Measurements from ENCODE around the gene FRG2.
"Not testable (repeated sequence)": the region's sequence is repeated elsewhere in the genome, so short reads cannot be mapped to it uniquely, and the experiment has no call there.

Gene FRG2

GRCh38 chr4:190027156-190027555, at the start of gene FRG2:
TSS of gene FRG2 (minus strand) at chr4:190027256. CDS start at chr4:190027204, 52 bp downstream.
- not testable (repeated sequence) for FAIRE-seq; DNase-seq (ENCODE audit: low spot score)

- DNase-seq (ENCODE audit: low spot score); FAIRE-seq: not testable (repeated sequence)
Measured at GRCh38 chr4:190068351-190068750, 41.3 kb upstream of the FRG2 start.

GRCh38 chr4:190064805-190065204, 37.7 kb upstream of the FRG2 start:
- DNase-seq (ENCODE audit: low spot score); FAIRE-seq: not testable (repeated sequence)

GRCh38 chr4:190064342-190064741, 37.3 kb upstream of the FRG2 start, which contains the start of gene DBET:
TSS of gene DBET (plus strand) at chr4:190064502.
- peak; percentile 3 for DNase-seq (ENCODE audit: low spot score)
- FAIRE-seq = not testable (repeated sequence)

GRCh38 chr4:190058997-190059396, 31.9 kb upstream of the FRG2 start:
- not testable (repeated sequence) for DNase-seq (ENCODE audit: low spot score); FAIRE-seq

GRCh38 chr4:190049378-190050239, 22.6 kb upstream of the FRG2 start:
- FAIRE-seq = peak; percentile 55
- DNase-seq (ENCODE audit: low spot score) = not testable (repeated sequence)

GRCh38 chr4:190047627-190048026, 20.6 kb upstream of the FRG2 start:
- FAIRE-seq; DNase-seq (ENCODE audit: low spot score): not testable (repeated sequence)

GRCh38 chr4:190040873-190041272, 13.8 kb upstream of the FRG2 start:
- not testable (repeated sequence) for FAIRE-seq; DNase-seq (ENCODE audit: low spot score)

DNA sequence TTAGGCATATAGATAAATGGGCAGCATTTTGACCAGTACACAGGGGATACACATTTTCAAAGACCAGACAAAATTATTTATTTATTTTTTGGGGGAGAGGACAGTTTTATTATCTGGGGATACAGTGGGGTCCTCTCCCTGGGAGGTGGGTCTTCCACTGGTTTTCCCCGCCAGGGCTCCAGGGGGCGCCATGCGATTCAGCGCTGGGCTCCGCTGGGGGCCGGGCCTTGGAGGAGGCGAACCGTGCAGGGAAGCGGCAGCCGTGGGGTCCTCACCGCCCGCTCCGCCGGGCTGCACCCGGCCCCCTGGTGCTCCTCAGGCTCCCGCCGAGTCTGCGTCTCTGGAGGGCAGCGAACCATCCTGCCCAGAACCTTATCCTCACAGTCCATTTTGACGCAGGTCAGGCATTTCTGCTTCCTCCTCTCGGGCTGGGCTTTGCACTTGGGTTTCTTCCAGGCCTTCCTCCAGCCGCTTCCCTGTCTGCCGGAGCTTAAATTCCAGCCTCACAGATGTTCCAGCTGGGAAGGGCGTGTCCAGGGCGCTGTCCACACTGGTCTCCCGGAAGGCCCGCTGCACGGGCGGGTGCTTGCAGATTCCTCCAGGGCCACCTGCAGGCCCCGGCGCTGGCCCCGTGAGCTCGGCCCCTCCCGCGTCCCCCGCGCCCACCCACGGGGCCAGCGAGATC, 10.8 kb upstream of the FRG2 start:
- FAIRE-seq = not testable (repeated sequence)

DNA sequence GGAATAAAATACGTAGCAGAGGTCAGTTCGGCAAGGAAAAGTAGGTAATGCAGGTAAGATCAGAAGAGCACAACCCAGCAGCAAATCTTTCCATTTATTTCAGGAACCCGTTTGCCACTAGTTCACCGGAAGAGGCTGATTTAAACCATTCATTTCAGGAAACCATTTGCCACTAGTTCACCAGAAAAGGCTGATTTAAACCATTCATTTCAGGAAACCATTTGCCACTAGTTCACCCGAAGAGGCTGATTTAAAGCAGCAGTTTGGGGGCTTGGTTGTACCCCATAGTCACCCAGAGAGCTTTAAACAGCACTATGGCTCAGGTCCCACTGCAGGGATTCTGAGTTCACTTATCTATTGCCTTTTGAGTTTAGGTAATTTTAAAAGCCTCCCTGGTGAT, 4.2 kb upstream of the FRG2 start:
- not testable (repeated sequence) for FAIRE-seq; DNase-seq (ENCODE audit: low spot score)

More for the DNA sequence above, 10.8 kb upstream of the FRG2 start:
- DNase-seq (ENCODE audit: low spot score) = not testable (repeated sequence)

GRCh38 chr4:190022614-190023281, 4.3 kb downstream of the FRG2 start:
- DNase-seq (ENCODE audit: low spot score) = not testable (repeated sequence)

GRCh38 chr4:190021973-190022372, 5.1 kb downstream of the FRG2 start:
- not testable (repeated sequence) for DNase-seq (ENCODE audit: low spot score); FAIRE-seq

More at GRCh38 chr4:190022614-190023281, 4.3 kb downstream of the FRG2 start:
- not testable (repeated sequence) for FAIRE-seq

DNA sequence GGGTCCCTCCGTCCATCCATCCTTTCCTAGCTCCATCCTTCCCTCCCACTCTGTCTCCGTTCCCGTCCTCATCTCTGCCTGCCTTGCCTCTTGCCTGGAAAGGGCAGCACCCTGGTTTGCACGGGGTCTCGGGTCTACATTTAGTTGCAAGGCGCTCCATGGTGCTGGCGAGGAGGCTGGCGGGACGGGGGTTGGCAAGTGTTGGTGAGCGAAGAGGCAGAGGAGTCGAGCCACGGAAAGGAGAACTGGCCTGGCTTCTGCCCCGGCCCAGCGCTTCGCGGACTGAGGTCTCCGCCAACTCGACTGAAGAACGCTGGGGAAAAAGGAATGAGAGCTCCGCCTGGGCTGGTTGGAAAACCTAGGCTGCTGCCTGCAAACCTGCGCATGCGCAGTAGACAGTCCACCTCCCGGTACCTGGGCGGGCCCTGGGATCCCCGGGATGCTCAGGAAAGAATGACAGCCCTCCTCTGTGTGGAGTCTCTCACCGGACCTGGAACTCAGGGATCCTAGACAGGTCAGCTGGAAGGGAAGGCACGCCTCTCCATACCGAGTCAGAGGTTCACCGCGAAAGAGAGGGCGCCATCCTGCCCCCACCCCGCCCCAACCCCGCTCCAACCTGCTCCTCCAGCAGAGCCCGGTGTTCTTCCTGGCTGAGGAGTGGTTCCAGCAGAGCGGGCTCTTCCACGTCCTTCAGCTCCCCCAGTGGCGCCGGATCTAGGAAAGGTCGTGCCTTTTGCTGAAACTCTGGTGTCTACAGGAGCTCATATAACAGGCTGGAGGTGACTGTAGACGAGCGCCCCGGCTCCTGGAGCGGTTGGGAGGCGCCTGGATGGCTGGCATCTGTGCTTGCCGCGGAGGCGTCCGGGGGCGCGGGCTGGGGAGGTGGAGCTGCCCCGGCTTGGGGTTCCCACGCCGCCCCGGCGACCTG, 6.0 kb downstream of the FRG2 start:
- peak; percentile 66 for DNase-seq (ENCODE audit: low spot score)
- FAIRE-seq = no peak

DNA sequence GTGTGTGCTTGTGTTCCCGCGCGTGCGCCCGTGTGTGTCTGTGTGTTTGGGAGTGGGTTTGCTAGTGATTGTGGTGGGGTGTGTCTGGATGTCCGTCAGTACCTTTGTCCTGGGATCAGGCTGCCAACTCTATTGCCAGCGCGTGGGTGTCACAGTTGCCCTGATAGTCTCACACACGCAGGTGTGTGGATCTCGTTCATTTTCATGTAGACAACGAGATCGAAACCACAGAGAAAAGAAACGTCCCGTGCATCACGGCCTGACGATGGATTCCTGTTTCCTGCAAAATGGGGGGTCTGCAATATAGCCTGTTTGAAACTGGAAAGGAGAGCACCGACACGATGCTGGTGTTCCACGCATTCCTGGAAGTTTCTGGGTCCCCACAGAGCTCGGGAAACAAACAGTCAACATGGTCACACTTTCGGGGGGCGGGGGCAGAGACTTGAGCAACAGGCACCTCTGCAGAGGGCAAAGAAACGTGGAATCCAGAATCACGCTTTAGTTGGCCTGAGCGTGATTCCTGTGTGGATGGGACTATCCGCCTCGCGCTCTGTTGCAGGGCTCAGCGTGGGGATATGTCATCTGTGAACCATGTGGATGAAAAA, 7.1 kb downstream of the FRG2 start:
- not testable (repeated sequence) for DNase-seq (ENCODE audit: low spot score); FAIRE-seq

GRCh38 chr4:190019023-190019858, 7.8 kb downstream of the FRG2 start:
- DNase-seq (ENCODE audit: low spot score) (no peak), FAIRE-seq (no peak)

- FAIRE-seq (no peak), DNase-seq (ENCODE audit: low spot score) (no peak)
Measured at GRCh38 chr4:190018201-190018920, 8.7 kb downstream of the FRG2 start.

- DNase-seq (ENCODE audit: low spot score) (no peak), FAIRE-seq (no peak)
Measured at GRCh38 chr4:190017357-190018200, 9.5 kb downstream of the FRG2 start.
